Choroid plexus epithelial cell (primary cell): Measurements from ENCODE around the gene KRTAP6-2.

ENCODE experiments used
- DNase-seq: peaks from one replicate; pipeline ENCODE4 v3.0.0-alpha.2; 2010; ENCODE audit warnings: low read depth
- H3K4me3 ChIP-seq: 2 replicates; pipeline ENCODE4 v1.5.1; 2011; ENCODE audit warnings: low read depth, mild to moderate bottlenecking, control low read depth, low read length, moderate library complexity
- TF ChIP-seq, protein P1 (sequence below): conservative IDR thresholded peaks from 2 replicates; pipeline ENCODE4 v1.5.1; 2011; ENCODE audit warnings: low read depth, mild to moderate bottlenecking, control low read depth, inconsistent platforms, low read length, moderate library complexity

Gene KRTAP6-2

GRCh38 chr21:30625449-30626165 lies 26.9 kb upstream of the KRTAP6-2 start:
- TF ChIP-seq, protein P1, sequence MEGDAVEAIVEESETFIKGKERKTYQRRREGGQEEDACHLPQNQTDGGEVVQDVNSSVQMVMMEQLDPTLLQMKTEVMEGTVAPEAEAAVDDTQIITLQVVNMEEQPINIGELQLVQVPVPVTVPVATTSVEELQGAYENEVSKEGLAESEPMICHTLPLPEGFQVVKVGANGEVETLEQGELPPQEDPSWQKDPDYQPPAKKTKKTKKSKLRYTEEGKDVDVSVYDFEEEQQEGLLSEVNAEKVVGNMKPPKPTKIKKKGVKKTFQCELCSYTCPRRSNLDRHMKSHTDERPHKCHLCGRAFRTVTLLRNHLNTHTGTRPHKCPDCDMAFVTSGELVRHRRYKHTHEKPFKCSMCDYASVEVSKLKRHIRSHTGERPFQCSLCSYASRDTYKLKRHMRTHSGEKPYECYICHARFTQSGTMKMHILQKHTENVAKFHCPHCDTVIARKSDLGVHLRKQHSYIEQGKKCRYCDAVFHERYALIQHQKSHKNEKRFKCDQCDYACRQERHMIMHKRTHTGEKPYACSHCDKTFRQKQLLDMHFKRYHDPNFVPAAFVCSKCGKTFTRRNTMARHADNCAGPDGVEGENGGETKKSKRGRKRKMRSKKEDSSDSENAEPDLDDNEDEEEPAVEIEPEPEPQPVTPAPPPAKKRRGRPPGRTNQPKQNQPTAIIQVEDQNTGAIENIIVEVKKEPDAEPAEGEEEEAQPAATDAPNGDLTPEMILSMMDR: no peak
- H3K4me3 ChIP-seq: no peak overlapping the region
- no peak for DNase-seq

DNA sequence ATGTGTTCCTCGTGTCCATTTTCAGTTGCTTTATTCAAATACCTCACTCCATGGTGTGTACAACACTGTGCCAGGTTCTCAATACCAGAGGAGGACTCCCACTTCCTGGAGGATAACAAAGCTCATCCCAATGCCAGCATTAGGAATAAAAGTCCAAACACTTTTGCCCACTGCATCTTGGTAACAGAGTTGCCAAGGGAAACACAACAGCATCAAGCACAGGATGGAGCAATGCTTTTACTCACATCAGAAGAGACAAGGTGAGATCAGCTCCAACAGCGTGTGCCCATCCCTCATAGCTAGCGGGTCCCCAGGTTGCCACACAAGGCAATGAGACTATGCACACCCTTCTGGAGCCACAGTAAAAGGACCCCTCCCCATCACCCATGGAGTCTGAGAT lies 24.7 kb upstream of the KRTAP6-2 start:
- no peak overlapping the region for H3K4me3 ChIP-seq
- TF ChIP-seq, protein P1: no peak
- DNase-seq: no peak

- no peak within 1 kb of the TSS for H3K4me3 ChIP-seq
- TF ChIP-seq, protein P1: no peak
- no peak for DNase-seq
These were observed 21.8 kb upstream of the KRTAP6-2 start, which contains the start of gene KRTAP20-4 for GRCh38 chr21:30620522-30620921. Gene KRTAP20-4, plus strand, starts transcription at chr21:30620627.

DNA sequence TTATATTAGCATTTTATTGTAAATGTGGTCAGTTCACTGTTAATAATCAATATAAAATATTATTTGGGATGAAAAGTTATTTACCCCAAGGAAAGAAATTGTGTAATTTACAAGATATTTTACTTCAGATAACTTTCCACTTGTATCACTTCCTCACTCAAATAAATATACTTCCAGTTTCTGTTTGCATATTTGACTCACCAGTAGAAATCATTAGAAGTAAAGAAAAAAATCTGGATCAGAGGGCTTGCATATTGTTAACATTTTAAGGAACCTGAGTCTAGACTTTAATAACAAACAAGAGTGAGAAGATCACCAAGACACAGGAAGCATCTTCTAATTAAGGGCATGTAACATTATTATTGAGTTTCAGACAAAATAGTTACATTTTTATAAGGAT lies 21.4 kb upstream of the KRTAP6-2 start:
- DNase-seq: peak; percentile 2
- TF ChIP-seq, protein P1: no peak
- H3K4me3 ChIP-seq: no peak overlapping the region

DNA sequence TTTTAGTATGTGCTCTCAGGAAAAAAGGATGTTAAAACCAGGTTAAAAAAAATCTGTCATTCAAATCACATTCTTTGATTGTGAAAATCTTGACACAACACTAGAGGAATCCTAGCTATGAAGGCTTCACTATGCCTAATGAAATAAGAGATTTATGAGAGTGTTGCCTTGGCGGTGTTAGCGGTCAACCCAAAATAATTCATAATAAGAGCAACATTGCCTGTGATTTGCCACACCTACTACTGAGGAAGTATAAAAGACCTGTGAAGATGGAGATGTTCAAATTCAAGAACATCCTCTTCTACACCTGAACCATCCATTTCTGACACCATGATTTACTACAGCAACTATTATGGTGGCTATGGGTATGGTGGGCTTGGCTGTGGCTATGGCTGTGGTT lies 17.4 kb upstream of the KRTAP6-2 start, which contains the start of gene KRTAP20-1:
KRTAP20-1 (plus strand) TSS at position 301 of the 400 bp plus-strand sequence; CDS start at position 331, 30 bp downstream.
- no peak for DNase-seq
- TF ChIP-seq, protein P1: no peak
- no peak within 1 kb of the TSS for H3K4me3 ChIP-seq

GRCh38 chr21:30615199-30615598 lies 16.5 kb upstream of the KRTAP6-2 start:
- H3K4me3 ChIP-seq: no peak overlapping the region
- DNase-seq: no peak
- TF ChIP-seq, protein P1: no peak

- TF ChIP-seq, protein P1: no peak
- DNase-seq: no peak
- H3K4me3 ChIP-seq: no peak within 1 kb of the TSS
These were observed 15.1 kb upstream of the KRTAP6-2 start, which contains the start of gene KRTAP6-1 for GRCh38 chr21:30613836-30614235. Gene KRTAP6-1, minus strand, starts transcription at chr21:30613930. Its CDS starts 26 bp downstream, at chr21:30613904.
